Measurements from ENCODE around the gene STK40. TPM values are rescaled to one million over a fixed set of nuclear protein-coding genes. Genes with fewer than 3 reads are reported as not detected.

The STK40 gene
- total and polyA plus RNA-seq, 9 of the 15 experiments (the other 6 are each of a cell fraction or from before 2014, with no cell fraction given): 0.69 to 94.3 (median 39.1) TPM

- H3K4me3 ChIP-seq: no peak overlapping the region
- no peaks in the 10 kb centered on the region for H3K27me3 ChIP-seq (ENCODE audit: control insufficient read depth in 2 of 2, insufficient read depth in 2 of 2, low read length in 2 of 2)
- H3K4me2 ChIP-seq (ENCODE audit: insufficient read depth, low read length): peak overlapping the region; percentile 44
- peak; percentile 98 for FAIRE-seq
- ChIA-PET POLR2A (interaction anchor here (0.5 to 2.2 kb wide), 7 partner anchors 9 to 293 kb away, joined by 3 to 15 read pairs (median 4); partner anchors contain the start of genes LSM10 and STK40), CTCF (ENCODE audit: low intra/inter-chr PET ratio) (no interaction called here)
- H3K79me2 ChIP-seq (ENCODE audit: control insufficient read depth, insufficient read depth, low read length): no peaks in the 10 kb centered on the region
- 0 out of 2 replicates have a peak, but pooled peaks cover 4% of the 10 kb centered on the region for H3K9me3 ChIP-seq (replicated peaks; ENCODE audit: control insufficient read depth, insufficient read depth, low read depth, low read length)
- BruUV-seq (replicated peaks): no TSS peak
- peak; percentile 60 to 88 (median 73) for DNase-seq (ENCODE audit: extremely low read depth in 1 of 4, low spot score in 3 of 4)
- H2AFZ ChIP-seq (ENCODE audit: low read depth, low read length): peak overlapping the region; percentile 65
- H3K36me3 ChIP-seq (ENCODE audit: control insufficient read depth, insufficient read depth, low read length): peaks cover 7% of the 10 kb centered on the region; the same call in 1 of the 3 replicates
- peaks cover 7 to 8% of the 10 kb centered on the region in 2 experiments; a peak in 3 of 5 replicates for H3K4me1 ChIP-seq (replicated peaks in 1 of 2; ENCODE audit: control insufficient read depth in 2 of 2, insufficient read depth in 2 of 2, low read length in 2 of 2)
- in situ Hi-C loops (cut with MboI) (no loop called here), intact Hi-C loops (cut with micrococcal nuclease) (no loop called here)
- 20% methylated on average over 11 of the region's 11 CpGs for WGBS (ENCODE audit: insufficient coverage, low coverage, missing lambda C conversion rate)
- H3K27ac ChIP-seq (ENCODE audit: extremely low read depth, low read depth, low read length): peak overlapping the region; percentile 22; the same call in 2 of the 3 replicates
- H3K9ac ChIP-seq (ENCODE audit: insufficient read depth in 1 of 2, low read depth in 2 of 2, low read length in 2 of 2): peak overlapping the region in 1 of 2 experiments; percentile 59; a peak in 1 of 4 replicates
- peak; percentile 99 for ATAC-seq
- H4K20me1 ChIP-seq (replicated peaks; ENCODE audit: control insufficient read depth, insufficient read depth, low read length): no peaks in the 10 kb centered on the region
- H3K9me1 ChIP-seq (ENCODE audit: control insufficient read depth, insufficient read depth, low read length): no peaks in the 10 kb centered on the region
- TF ChIP-seq DPF2 (IDR thresholded peaks at IDR 0.05) (0 out of 2 replicates have a peak, but pooled peaks have one; percentile 35), CBFB (CRISPR knock-in tag; IDR thresholded peaks at IDR 0.05) (no peak), ERF (CRISPR knock-in tag; IDR thresholded peaks at IDR 0.05) (no peak), MTF1 (CRISPR knock-in tag; IDR thresholded peaks at IDR 0.05; ENCODE audit: borderline replicate concordance) (no peak), NR2C1 (IDR thresholded peaks at IDR 0.05) (peak; percentile 67; the same call in 1 of the 2 replicates), NR2C1 (tag; IDR thresholded peaks at IDR 0.05) (no peak), IRF2 (CRISPR knock-in tag; IDR thresholded peaks at IDR 0.05) (no peak), PKNOX1 (IDR thresholded peaks at IDR 0.05) (peak; percentile 74), PHF20 (IDR thresholded peaks at IDR 0.05; ENCODE audit: partially characterized antibody) (no peak), ATF3 (IDR thresholded peaks at IDR 0.05) (no peak), ATF3 (CRISPR knock-in tag; conservative IDR thresholded peaks at IDR 0.05) (no peak), SRF (CRISPR knock-in tag; IDR thresholded peaks at IDR 0.05) (peak in 1 of 2 experiments; percentile 88; a peak in 2 of 4 replicates), E2F5 (CRISPR knock-in tag; IDR thresholded peaks at IDR 0.05) (no peak), PREB (CRISPR knock-in tag; IDR thresholded peaks at IDR 0.05) (0 out of 2 replicates have a peak, but pooled peaks have one; percentile 48), TFAP4 (CRISPR knock-in tag; IDR thresholded peaks at IDR 0.05; ENCODE audit: borderline replicate concordance) (peak; percentile 47)
Observed at GRCh38 chr1:36411674-36412648, 26.2 kb upstream of the STK40 start.
